HG03108 (cell line): ENCODE measurements around the gene MKI67.

Source experiments
- ATAC-seq: cut with Tn5 transposase; IDR thresholded peaks from one replicate; pipeline ENCODE4 v1.9.1; 2021; ENCODE audit warnings: moderate library complexity; ENCODE audit not compliant: unreplicated experiment

MKI67 gene

DNA sequence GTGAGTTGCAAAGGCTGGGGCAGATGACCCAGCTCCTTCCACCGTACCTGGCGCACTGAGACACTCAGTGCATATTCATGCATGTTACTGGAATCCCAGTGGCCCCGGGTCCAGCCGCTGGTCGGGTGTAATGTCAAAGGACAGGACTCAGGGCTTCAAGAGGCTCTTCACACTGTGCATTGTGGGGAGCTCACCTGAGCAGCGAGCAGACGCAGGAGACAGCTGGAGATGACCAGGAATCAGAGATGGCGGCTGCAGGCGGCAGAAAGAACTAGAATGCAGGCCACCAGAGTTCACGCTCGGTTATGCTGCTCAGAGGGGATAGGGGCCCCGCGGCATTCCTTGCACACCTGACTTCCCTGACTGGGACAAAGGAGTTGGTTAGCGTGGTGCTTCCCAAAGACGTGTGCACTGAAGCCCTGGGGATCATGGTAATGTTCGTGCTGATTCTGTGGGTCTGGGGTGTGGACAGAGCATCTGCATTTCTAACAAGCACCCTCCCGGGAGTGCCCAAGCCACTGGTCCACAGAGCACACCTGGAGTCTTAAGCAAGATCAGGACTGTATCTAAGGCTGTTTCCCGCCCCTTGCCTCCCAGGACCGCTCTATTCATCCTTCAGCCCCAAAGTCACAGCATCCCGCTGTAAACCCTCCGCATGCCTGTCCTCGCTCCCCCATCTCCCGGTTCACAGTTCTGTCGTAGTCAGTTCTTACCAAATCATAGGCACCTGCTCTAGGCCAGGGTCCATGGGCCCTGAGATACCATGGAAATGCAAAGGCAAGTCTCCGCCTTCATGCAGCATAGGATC, 71.0 kb downstream of the MKI67 start:
- ATAC-seq, result no peak

DNA sequence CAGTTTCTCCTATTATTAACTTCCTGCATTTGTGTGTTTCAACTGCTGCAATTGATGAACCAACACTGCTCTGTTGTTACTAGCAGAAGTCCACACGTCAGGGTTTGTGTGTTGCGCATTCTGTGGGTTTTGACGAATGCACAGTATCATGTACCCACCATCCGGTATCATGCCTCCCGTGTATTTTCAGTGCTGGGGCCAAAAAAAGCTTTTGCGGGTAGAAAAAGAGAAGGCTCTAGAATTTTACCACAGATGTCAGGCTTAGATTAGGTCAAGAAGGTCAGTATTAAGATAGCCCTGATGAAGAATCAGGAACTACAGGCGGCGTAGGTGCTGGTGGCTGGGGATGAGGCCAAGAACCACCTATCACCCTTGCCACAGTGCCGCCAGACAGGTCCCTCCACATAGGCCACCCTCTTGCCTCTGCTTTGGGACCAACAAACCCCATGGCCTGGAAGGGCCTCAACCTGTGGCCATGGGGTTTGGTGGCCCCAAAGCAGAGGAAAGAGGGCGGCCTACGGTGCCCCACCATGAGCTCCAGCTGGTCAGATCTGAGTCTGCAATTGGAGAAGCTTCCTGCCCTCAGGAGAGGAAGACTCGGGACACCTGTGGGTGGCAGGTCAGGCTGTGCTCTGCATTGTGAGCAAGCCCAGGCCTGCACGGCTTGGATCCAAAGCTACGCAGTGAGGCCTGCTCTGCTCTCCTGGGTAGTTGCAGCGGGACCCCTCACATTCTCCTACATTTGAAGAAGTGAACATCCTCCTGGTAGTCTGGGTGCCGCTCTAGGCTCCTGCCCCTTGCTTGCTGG, 71.9 kb downstream of the MKI67 start:
- ATAC-seq, result no peak

DNA sequence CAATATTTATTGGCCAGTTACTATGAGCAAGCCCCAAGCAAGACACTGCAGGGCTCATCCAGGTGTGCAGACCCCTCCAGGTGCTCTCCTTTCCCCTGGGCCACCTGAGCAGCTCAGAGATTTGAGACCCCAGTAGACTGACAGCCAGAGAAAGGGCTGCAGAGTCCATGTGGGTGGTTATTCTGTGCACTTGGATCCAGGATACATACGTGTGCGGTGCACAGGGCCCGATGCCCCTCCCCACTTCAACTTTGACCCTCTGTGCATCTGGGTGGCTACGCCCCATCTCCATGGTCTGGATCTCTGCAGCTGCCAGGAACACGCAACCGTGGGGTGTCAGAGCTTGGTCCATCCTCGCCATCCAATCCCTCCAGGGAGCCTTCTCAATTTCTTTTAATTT, 72.9 kb downstream of the MKI67 start:
- no peak for ATAC-seq

DNA sequence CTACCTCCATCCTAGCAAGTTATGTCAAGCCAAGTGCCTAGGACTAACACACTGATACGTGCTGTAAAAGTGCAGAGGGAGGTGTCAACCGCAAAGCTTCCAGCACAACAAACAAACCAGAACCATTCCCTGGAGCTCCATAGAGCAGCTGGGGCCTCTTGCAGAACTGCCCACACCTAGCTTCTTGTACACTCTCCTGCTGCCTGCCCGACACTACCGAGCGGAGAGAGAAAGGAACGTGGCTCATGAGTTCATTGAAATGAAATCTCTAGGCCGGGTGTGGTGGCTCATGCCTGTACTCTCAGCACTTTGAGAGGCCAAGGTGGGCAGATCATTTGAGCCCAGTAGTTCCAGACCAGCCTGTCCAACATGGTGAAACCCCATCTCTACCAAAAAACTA, 73.5 kb downstream of the MKI67 start:
- ATAC-seq, result no peak

DNA sequence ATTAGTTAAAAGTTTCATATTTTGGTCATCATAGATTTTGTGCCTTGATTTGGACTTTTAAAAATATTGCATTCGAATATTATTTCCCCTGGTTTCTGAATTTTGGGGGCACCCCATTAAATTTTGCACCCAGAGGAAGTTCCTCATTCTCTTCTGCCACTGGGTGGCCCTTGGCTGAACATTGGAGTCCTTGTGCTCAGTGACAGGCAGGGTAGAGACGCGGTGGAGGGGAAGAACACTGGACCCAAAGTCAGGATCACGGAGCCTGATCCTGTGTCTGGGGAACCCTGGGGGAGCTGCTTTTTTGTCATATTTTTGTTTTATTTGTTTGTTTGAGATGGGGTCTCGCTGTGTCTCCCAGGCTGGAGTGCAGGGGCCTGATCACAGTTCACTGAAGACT, 74.7 kb downstream of the MKI67 start:
- ATAC-seq, result no peak

DNA sequence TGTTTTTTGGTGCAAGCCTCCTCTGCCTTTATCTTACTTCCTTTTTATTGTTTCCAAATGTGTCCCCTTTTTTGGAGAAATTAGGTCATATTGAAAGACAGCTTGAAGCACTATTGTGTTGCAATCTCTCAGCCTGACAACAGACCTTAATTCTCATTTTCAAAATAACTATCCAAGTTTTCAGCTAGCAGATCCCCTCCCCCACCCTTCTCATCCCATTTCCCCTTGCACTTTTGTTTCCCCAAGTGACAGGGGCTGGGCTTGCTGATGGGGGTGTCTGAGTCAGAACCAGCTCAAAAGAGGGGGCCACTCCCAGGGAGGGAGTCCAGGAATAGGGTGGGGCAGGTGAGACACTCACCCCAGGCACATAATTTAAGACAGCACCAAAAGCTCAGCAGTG, 75.3 kb downstream of the MKI67 start:
- ATAC-seq, result no peak

DNA sequence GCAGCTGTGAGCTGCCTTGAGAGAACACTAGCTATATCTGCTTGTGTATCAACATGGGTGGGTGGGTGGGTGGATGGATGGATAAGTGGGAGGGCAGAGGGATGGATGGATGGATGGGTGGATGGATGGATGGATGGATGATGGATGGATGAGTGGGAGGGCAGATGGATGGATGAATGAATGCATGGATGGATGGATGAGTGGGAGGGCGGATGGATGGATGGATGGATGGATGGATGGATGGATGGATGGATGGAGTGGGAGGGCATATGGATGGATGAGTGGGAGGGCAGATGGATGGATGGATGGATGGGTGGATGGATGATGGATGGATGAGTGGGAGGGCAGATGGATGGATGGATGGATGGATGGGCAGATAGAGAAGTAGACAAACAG, 76.1 kb downstream of the MKI67 start:
- ATAC-seq, result no peak

DNA sequence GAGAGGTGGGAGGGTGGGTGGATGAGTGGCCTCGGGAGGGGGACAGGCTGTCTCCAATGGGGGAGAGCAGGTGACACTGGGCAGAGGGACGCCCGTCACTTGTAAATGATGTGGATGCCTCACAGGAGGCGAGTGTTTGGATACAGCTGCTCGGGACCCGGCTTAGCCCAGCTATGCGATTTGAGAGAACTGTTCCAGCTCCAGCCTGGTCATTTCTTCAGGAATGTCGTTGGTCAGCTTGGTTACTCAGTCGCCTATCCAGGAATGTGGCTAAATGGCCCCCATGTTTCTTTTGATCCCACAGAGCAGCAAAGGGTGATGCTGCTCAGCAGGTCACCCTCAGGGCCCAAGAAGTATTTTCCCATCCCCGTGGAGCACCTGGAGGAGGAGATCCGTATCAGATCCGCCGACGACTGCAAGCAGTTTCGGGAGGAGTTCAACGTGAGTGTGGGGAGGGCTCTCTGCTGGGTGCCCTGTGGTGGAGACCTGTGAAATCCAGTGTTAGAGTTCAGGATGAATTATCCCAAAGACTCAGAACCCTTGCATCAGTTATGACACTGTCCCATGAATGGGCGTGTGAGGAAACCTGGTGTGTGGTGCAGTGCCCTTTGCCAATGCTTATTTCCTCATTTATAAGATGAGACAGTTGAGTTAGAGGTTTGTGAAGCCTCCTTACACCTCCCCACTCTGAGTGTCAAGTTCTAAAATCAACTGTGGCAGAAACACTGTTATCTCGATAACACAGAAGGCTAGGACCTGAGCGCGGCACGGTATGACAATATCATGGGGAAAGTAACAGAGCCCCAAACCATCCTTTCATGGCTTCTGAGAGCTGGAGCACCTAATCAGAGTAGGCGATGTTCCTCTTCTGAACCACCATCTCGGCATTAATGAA, 76.8 kb downstream of the MKI67 start:
- no peak for ATAC-seq

DNA sequence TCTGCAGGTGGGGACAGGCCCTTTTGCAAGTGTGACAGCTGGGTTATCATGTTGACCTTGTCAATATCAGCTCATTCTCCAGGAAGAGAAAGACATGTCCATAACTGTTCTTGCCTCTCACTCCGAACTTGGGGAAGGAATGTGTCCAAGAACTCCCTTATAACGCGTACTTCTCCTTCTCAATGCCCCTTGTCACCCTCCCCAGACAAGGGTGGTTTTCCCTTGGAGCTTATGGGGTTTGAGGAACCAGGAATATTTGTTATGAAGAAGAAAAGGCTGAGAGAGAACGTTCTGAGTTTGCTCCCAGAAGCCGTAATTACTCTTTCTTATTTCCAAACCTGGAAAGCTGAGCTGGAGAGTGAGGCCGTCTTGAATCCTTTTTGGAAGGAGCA, 77.4 kb downstream of the MKI67 start:
- no peak for ATAC-seq

DNA sequence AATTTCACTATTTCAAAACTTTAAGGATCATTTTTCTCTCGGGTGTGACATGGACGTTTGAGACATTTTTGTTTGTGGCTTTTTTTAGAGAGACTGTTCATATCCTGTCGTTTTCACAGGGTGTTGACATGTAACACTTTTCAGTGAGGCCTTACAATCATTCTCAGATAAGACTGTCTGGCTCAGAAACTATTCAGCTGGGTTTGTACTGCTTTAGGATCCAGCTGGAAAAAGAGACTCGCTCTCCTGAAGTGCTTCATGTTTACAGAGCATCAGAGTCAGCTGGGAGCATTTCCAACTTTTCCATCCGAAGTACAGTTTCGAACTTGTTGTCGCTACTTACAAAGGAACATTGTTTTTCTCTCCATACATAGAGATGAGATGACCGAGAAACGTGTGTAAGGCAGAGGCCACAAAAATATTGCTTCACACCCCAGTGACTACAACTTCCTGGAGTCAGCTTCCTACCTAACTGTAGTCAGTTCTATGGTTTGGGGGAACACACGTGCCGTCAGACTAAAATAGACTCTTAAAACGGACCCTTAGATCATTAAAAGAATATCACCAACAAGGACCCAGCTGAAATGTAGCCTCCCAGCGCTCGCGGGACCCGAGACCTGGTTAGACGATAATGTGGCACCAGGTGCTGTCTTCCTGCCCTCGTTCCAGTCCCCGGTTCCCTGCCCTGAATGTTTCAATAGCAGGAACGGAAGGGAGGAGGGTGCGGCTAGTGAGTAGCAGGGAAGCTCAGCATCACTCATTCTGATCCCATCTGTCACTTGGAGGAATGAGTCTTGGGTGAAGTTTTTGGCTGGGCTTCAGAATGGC, 78.0 kb downstream of the MKI67 start:
- no peak for ATAC-seq

DNA sequence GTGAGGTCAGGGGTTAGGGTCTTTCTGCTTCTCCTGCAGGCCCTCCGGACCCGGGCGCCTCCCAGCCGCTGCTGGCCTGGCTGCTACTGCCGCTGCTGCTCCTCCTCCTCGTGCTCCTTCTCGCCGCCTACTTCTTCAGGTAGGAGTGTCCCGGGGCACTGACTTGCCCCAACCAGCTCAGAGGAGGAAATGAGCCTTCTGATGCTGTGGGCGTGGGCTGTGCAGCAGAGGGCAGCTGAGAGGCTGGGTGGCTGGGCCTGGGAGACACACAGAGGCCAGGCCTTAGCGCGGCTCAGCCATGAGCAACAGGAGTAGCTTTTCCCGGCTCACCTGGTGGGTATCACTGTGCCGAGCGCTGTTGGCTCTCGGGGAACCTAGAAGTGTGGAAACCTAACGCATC, 78.9 kb downstream of the MKI67 start:
- peak; percentile 99 for ATAC-seq

DNA sequence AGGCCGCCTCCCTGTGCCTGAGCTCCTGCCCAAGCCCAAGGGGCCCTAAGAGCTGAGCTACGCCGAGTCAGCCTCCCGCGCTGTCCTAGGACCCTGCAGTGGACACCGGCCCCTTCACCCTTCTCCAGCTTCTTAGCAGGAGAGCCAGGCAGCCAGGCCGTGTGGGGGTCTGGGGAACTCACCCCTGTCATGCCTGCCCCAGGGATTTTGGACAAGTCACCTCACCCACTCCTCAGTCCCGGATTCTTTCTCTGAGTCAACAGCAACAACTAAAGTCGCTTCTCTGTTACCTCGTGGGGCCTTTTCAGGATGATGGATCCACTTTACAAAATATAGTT, 79.3 kb downstream of the MKI67 start:
- ATAC-seq, result no peak
